ENCODE measurements around the gene ITGA2. TPM values are rescaled to one million over a fixed set of nuclear protein-coding genes. Genes with fewer than 3 reads are reported as not detected.

The ITGA2 gene
- total and polyA plus RNA-seq, 4 donors = 2.0 to 14.1 (median 4.6) TPM

- peaks cover 16% of the 10 kb centered on the region for H3K27me3 ChIP-seq (ENCODE audit: control insufficient read depth, insufficient read depth, low read length)
- H3K4me3 ChIP-seq (ENCODE audit: low read depth, low read length) = no peak overlapping the region
- H3K27ac ChIP-seq (ENCODE audit: low read depth, low read length) = no peak overlapping the region
- peaks cover 15% of the 10 kb centered on the region for H3K4me1 ChIP-seq (ENCODE audit: control insufficient read depth, insufficient read depth, low read length)
- no peaks in the 10 kb centered on the region for H3K36me3 ChIP-seq (ENCODE audit: control insufficient read depth, insufficient read depth, low read length)
- WGBS (ENCODE audit: insufficient coverage) = 100% methylated on average over 3 of the region's 3 CpGs
- no peak for DNase-seq (ENCODE audit: low read depth in 4 of 6, low spot score in 6 of 6)
- no peaks in the 10 kb centered on the region for H3K9me3 ChIP-seq (ENCODE audit: control insufficient read depth, insufficient read depth, low read length)
Observed at GRCh38 chr5:52985306-52985705, 3.8 kb upstream of the ITGA2 start.

DNA sequence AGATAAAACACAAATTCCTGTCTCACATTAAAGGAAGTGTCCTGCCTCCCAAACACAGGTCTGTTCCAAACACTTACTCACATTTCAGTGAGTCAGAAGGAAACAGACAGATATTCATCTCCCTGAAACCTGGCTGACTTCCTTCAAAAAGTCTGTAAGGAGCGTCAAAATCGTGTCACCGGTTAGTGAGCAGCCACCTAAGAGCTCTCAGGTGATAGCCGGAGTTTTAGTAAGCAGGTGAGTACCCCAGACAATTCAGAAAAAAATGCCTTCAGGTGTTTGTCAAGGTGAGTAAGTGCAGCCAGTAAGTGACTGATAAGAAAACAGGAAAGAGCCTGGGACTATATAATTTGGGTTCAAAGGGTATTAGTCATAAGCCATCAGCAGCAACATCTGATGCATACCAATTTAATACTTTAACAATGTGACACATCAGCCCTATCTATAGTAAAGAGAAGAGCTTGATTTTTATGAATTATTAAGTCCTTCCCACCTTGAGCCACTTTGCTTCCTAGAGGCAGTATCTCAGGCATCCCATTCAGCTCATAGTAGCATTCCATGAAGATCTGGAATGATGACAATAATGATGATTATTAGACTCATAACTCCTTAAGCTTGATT is 1.3 kb upstream of the ITGA2 start:
- Histone ChIP-seq H3K27me3 (ENCODE audit: control insufficient read depth, insufficient read depth, low read length) (peaks cover 29% of the 10 kb centered on the region), H3K36me3 (ENCODE audit: control insufficient read depth, insufficient read depth, low read length) (no peaks in the 10 kb centered on the region), H3K4me3 (ENCODE audit: low read depth, low read length) (no peak overlapping the region), H3K4me1 (ENCODE audit: control insufficient read depth, insufficient read depth, low read length) (peaks cover 15% of the 10 kb centered on the region), H3K27ac (ENCODE audit: low read depth, low read length) (no peak overlapping the region), H3K9me3 (ENCODE audit: control insufficient read depth, insufficient read depth, low read length) (no peaks in the 10 kb centered on the region)
- DNase-seq (ENCODE audit: low read depth in 4 of 6, low spot score in 6 of 6) = no peak
- WGBS (ENCODE audit: insufficient coverage) = 97% methylated on average over 4 of the region's 4 CpGs

GRCh38 chr5:52988335-52989024 is 672 bp upstream of the ITGA2 start:
- 13% methylated on average over 14 of the region's 16 CpGs for WGBS (ENCODE audit: insufficient coverage)
- DNase-seq (ENCODE audit: low read depth in 4 of 6, low spot score in 6 of 6) = peak in 1 of 6 donors; percentile 8
- Histone ChIP-seq H3K9me3 (ENCODE audit: control insufficient read depth, insufficient read depth, low read length) (no peaks in the 10 kb centered on the region), H3K4me3 (ENCODE audit: low read depth, low read length) (peak overlapping the region; percentile 74), H3K36me3 (ENCODE audit: control insufficient read depth, insufficient read depth, low read length) (no peaks in the 10 kb centered on the region), H3K27me3 (ENCODE audit: control insufficient read depth, insufficient read depth, low read length) (peaks cover 35% of the 10 kb centered on the region), H3K27ac (ENCODE audit: low read depth, low read length) (no peak overlapping the region), H3K4me1 (ENCODE audit: control insufficient read depth, insufficient read depth, low read length) (peaks cover 15% of the 10 kb centered on the region)

- peak in 3 of 6 donors; percentile 21 to 78 (median 75) for DNase-seq (ENCODE audit: low read depth in 4 of 6, low spot score in 6 of 6)
- Histone ChIP-seq H3K4me1 (ENCODE audit: control insufficient read depth, insufficient read depth, low read length) (peaks cover 15% of the 10 kb centered on the region), H3K9me3 (ENCODE audit: control insufficient read depth, insufficient read depth, low read length) (no peaks in the 10 kb centered on the region), H3K27me3 (ENCODE audit: control insufficient read depth, insufficient read depth, low read length) (peaks cover 36% of the 10 kb centered on the region), H3K4me3 (ENCODE audit: low read depth, low read length) (peak overlapping the region; percentile 74), H3K36me3 (ENCODE audit: control insufficient read depth, insufficient read depth, low read length) (no peaks in the 10 kb centered on the region), H3K27ac (ENCODE audit: low read depth, low read length) (peak overlapping the region; percentile 83)
- WGBS (ENCODE audit: insufficient coverage) = under 1% methylated on average over 13 of the region's 27 CpGs
Observed at GRCh38 chr5:52989781-52990527, 802 bp downstream of the ITGA2 start.

GRCh38 chr5:52990528-52990925 is 1.4 kb downstream of the ITGA2 start:
- Histone ChIP-seq H3K27me3 (ENCODE audit: control insufficient read depth, insufficient read depth, low read length) (peaks cover 36% of the 10 kb centered on the region), H3K36me3 (ENCODE audit: control insufficient read depth, insufficient read depth, low read length) (no peaks in the 10 kb centered on the region), H3K4me3 (ENCODE audit: low read depth, low read length) (peak overlapping the region; percentile 74), H3K27ac (ENCODE audit: low read depth, low read length) (peak overlapping the region; percentile 83), H3K9me3 (ENCODE audit: control insufficient read depth, insufficient read depth, low read length) (no peaks in the 10 kb centered on the region), H3K4me1 (ENCODE audit: control insufficient read depth, insufficient read depth, low read length) (peaks cover 15% of the 10 kb centered on the region)
- 80% methylated on average over 1 of the region's 4 CpGs for WGBS (ENCODE audit: insufficient coverage)
- DNase-seq (ENCODE audit: low read depth in 4 of 6, low spot score in 6 of 6) = no peak

- no peak for DNase-seq (ENCODE audit: low read depth in 4 of 6, low spot score in 6 of 6)
- Histone ChIP-seq H3K27ac (ENCODE audit: low read depth, low read length) (no peak overlapping the region), H3K9me3 (ENCODE audit: control insufficient read depth, insufficient read depth, low read length) (no peaks in the 10 kb centered on the region), H3K27me3 (ENCODE audit: control insufficient read depth, insufficient read depth, low read length) (peaks cover 36% of the 10 kb centered on the region), H3K36me3 (ENCODE audit: control insufficient read depth, insufficient read depth, low read length) (no peaks in the 10 kb centered on the region), H3K4me3 (ENCODE audit: low read depth, low read length) (no peak overlapping the region), H3K4me1 (ENCODE audit: control insufficient read depth, insufficient read depth, low read length) (peaks cover 15% of the 10 kb centered on the region)
- 100% methylated on average over 2 of the region's 2 CpGs for WGBS (ENCODE audit: insufficient coverage)
Observed at GRCh38 chr5:52993367-52993766, 4.2 kb downstream of the ITGA2 start.

DNA sequence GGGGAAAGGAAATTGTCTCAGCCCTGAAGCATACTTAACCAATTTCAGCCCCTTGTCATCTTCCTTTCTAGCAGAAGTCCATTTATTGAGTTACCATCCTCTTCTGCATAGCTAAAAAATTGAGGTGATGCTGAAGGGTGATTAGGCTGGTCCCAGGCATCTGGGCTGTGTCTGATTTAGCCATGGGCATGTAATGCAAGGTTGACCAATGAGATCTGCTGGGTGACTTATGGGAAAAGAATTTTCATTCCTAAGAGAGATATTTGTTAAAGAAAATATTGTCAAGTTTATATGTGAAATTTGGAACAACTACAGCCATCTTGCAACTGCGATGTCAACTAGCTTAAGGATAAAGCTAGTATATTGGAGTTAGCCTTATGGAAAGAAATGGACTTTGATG is 5.1 kb downstream of the ITGA2 start:
- H3K4me1 ChIP-seq (ENCODE audit: control insufficient read depth, insufficient read depth, low read length) = peaks cover 9% of the 10 kb centered on the region
- no peak overlapping the region for H3K27ac ChIP-seq (ENCODE audit: low read depth, low read length)
- peaks cover 31% of the 10 kb centered on the region for H3K27me3 ChIP-seq (ENCODE audit: control insufficient read depth, insufficient read depth, low read length)
- H3K9me3 ChIP-seq (ENCODE audit: control insufficient read depth, insufficient read depth, low read length) = no peaks in the 10 kb centered on the region
- H3K36me3 ChIP-seq (ENCODE audit: control insufficient read depth, insufficient read depth, low read length) = no peaks in the 10 kb centered on the region
- WGBS (ENCODE audit: insufficient coverage) = 83% methylated on average over 1 of the region's 1 CpG
- no peak overlapping the region for H3K4me3 ChIP-seq (ENCODE audit: low read depth, low read length)
- no peak for DNase-seq (ENCODE audit: low read depth in 4 of 6, low spot score in 6 of 6)

- Histone ChIP-seq H3K27me3 (ENCODE audit: control insufficient read depth, insufficient read depth, low read length) (peaks cover 22% of the 10 kb centered on the region), H3K4me3 (ENCODE audit: low read depth, low read length) (no peak overlapping the region), H3K4me1 (ENCODE audit: control insufficient read depth, insufficient read depth, low read length) (peaks cover 1% of the 10 kb centered on the region), H3K9me3 (ENCODE audit: control insufficient read depth, insufficient read depth, low read length) (no peaks in the 10 kb centered on the region), H3K27ac (ENCODE audit: low read depth, low read length) (no peak overlapping the region), H3K36me3 (ENCODE audit: control insufficient read depth, insufficient read depth, low read length) (no peaks in the 10 kb centered on the region)
- no peak for DNase-seq (ENCODE audit: low read depth in 4 of 6, low spot score in 6 of 6)
- 86% methylated on average over 1 of the region's 1 CpG for WGBS (ENCODE audit: insufficient coverage)
Observed at GRCh38 chr5:52995095-52995494, 5.9 kb downstream of the ITGA2 start.

- Histone ChIP-seq H3K9me3 (ENCODE audit: control insufficient read depth, insufficient read depth, low read length) (no peaks in the 10 kb centered on the region), H3K4me1 (ENCODE audit: control insufficient read depth, insufficient read depth, low read length) (no peaks in the 10 kb centered on the region), H3K4me3 (ENCODE audit: low read depth, low read length) (no peak overlapping the region), H3K36me3 (ENCODE audit: control insufficient read depth, insufficient read depth, low read length) (no peaks in the 10 kb centered on the region), H3K27me3 (ENCODE audit: control insufficient read depth, insufficient read depth, low read length) (peaks cover 15% of the 10 kb centered on the region), H3K27ac (ENCODE audit: low read depth, low read length) (no peak overlapping the region)
- 100% methylated on average over 1 of the region's 1 CpG for WGBS (ENCODE audit: insufficient coverage)
- DNase-seq (ENCODE audit: low read depth in 4 of 6, low spot score in 6 of 6) = no peak
Observed at GRCh38 chr5:52995914-52996313, 6.8 kb downstream of the ITGA2 start.
